Measurements from ENCODE around the gene PTDSS2.
A peak's percentile ranks its signal among the peaks of the same experiment; 100 is the strongest.

PTDSS2 gene

DNA sequence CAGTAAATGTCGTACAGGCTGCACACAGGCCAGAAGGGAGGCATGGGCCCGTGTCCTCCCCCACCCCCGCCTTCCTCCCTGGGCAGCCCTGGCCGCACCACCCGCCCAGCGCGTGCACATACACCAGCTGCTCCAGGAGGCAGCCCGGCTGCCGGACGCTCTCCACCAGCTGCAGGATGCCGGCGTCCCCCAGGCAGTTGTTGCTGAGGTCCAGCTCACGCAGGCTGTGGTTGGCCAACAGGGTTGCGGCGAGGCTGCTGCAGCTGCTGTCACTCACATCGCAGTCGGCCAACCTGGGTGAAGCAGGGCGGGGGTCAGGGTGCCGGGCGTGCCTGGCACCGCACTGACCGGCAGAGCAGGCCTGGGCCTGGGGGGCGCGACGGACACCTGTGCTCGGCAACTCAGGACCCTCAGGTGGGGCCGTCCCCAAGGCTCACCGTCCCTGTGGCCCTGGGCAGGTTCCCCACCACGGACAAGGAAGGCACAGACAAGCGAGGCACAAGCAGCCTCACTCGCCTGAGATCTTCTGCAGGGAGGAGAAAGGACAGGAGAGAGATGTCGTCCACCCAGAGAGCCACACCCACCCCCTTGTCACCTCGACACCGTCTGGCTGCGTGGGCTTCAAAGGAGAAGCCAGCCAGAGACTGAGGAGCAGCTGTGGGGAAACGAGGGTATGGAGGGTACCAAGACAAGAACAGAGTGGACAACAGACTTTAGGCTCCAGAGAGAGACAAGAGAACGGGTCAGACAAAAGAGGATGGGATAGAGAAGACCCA is 44.9 kb downstream of the PTDSS2 start:
- no peak for DNase-seq

DNA sequence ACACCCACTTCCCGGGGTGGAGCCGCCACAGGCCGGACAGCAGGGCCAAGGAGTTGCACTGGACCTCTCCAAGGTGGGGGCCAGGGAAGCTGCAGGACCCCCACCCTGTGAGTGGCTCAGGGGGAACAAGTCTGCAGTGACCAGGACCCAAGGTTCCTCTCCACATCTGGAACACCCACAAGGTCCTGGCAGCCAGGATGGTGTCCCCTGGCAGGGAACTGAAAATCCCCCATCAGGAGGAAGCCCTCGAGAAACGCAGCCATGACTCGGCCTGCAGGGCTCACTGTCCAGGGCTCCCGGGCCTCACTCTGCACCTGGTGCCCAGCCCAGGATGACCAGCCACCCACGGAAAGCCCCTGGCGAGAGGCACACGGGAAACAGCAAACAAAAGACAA is 45.5 kb downstream of the PTDSS2 start:
- DNase-seq, result no peak

GRCh38 chr11:496834-497564 is 46.9 kb downstream of the PTDSS2 start:
- no peak for DNase-seq

- DNase-seq, result no peak
Measured at GRCh38 chr11:497565-498296, 47.7 kb downstream of the PTDSS2 start.

DNA sequence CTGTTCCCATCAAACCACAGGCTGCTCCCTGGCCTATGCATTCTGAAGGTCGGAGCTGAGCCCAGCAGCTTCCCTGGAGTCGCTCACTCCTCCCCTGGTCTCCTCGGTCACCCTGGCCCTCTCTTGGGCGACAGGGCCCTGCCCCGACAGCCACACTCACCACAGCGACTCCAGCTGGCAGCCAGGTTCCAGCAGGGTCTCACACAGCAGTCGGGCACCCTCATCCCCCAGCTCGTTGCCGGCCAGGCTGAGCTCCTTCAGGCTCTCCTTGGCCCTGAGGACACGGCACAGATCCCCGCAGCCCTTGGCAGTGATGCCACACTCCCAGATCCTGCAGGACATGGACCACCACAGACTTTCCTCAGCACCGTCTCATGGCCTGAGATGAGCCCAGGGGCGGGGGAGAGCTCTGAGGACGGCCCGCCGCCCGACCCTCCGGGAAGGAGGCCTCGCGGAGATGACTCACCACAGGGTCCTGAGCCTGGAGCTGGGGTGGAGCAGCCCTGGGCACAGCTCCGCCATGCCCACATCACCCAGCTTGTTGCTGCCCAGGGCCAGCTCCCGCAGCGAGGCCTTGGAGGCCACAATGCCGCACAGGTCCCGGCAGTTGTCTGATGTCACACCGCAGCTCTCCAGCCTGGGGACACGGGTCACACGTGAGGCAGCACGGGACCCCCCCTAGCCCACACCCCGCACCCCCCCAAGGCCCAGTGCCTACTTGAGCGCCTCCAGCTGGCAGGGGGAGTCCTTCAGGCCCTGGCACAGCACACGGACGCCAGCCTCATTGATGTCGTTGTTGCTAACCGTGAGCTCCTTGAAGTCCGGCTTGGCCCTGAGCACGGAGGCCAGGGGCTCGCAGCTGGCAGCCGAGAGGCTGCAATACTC is 48.5 kb downstream of the PTDSS2 start:
- DNase-seq, result no peak

- DNase-seq, result no peak
Measured at GRCh38 chr11:499201-500076, 49.4 kb downstream of the PTDSS2 start.

- DNase-seq, result no peak
Measured at GRCh38 chr11:501001-501682, 51.1 kb downstream of the PTDSS2 start.

GRCh38 chr11:501683-502287 is 51.7 kb downstream of the PTDSS2 start:
- no peak for DNase-seq

DNA sequence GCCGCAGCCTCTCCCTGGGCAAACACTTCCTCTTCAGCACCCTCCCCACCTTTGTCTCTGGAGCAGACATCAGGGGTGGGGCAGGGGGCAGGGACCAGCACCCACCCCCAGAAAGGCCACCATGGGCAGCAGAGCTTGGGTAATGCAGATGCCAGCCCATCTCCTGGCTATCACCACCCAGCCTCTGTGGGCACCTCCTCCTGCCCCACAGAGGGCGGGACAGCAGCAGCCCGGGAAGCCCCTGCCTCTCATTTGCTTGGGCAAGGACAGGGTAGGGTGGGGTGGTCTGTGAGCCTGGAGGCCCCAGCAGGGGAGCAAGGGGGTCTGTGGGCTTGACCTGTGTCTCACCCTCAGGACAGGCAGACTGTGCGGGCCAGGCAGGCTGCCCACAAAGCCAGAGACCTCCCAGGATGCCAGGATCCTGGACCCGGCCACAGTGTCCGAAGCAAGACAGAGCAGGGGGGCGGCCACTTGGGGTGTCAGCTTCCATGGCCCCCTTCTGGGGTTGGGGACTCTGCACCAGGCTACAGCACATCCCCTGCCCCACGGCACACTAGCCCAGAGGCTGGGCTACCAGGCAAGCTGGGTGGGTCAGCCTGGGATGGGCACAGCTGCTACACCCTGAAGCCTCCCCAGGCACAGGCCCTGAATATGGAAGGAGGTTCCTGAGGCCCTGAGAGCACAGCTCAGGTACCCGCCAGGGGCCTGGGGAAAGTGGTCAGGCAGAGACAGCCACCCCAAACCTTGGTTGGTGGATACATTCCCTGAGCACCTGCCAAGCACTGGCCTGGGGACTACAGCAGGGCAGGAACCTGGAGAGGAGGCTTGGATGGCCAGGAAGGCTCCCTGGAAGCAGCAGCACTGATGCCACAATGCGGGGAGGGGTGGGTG is 52.5 kb downstream of the PTDSS2 start:
- DNase-seq, result no peak

- no peak for DNase-seq
Measured at GRCh38 chr11:503179-503981, 53.3 kb downstream of the PTDSS2 start.

GRCh38 chr11:504053-504993 is 54.2 kb downstream of the PTDSS2 start:
- no peak for DNase-seq

- DNase-seq, result no peak
Measured at GRCh38 chr11:504994-505344, 54.9 kb downstream of the PTDSS2 start.

GRCh38 chr11:506238-506994 is 56.3 kb downstream of the PTDSS2 start:
- DNase-seq, result peak; percentile 91 to 98 (median 96)

- DNase-seq, result peak; percentile 96 to 99 (median 99)
Measured at GRCh38 chr11:506995-507726, 57.1 kb downstream of the PTDSS2 start, which contains the start of gene RNH1. Gene RNH1, minus strand, starts transcription at chr11:507242. Its CDS starts 5,080 bp downstream, at chr11:502162.

GRCh38 chr11:507727-508515 is 57.8 kb downstream of the PTDSS2 start:
- no peak for DNase-seq
